GM21723 (cell line): ENCODE measurements around the gene HIVEP3.

Source experiments
- ATAC-seq: cut with Tn5 transposase; IDR thresholded peaks from one replicate; pipeline ENCODE4 v1.9.1; 2021; ENCODE audit warnings: mild to moderate bottlenecking, moderate library complexity; ENCODE audit not compliant: unreplicated experiment

The HIVEP3 gene

GRCh38 chr1:41816061-41816460, 102.7 kb downstream of the HIVEP3 start:
- ATAC-seq, result no peak

- ATAC-seq, result no peak
These were observed 104.7 kb downstream of the HIVEP3 start for GRCh38 chr1:41813755-41814745.

GRCh38 chr1:41813226-41813625, 105.5 kb downstream of the HIVEP3 start:
- ATAC-seq, result no peak

GRCh38 chr1:41812453-41812852, 106.3 kb downstream of the HIVEP3 start:
- ATAC-seq, result no peak

- ATAC-seq, result no peak
These were observed 106.7 kb downstream of the HIVEP3 start for GRCh38 chr1:41812051-41812450.

GRCh38 chr1:41811051-41811795, 107.5 kb downstream of the HIVEP3 start:
- no peak for ATAC-seq

GRCh38 chr1:41810446-41810845, 108.3 kb downstream of the HIVEP3 start:
- ATAC-seq, result peak; percentile 44

- ATAC-seq, result no peak
These were observed 109.0 kb downstream of the HIVEP3 start for GRCh38 chr1:41809692-41810091.

GRCh38 chr1:41807390-41807789, 111.3 kb downstream of the HIVEP3 start:
- ATAC-seq, result no peak

GRCh38 chr1:41806472-41807155, 112.1 kb downstream of the HIVEP3 start:
- no peak for ATAC-seq

GRCh38 chr1:41805771-41806471, 112.8 kb downstream of the HIVEP3 start:
- no peak for ATAC-seq

GRCh38 chr1:41804176-41804575, 114.5 kb downstream of the HIVEP3 start:
- no peak for ATAC-seq

- no peak for ATAC-seq
These were observed 115.1 kb downstream of the HIVEP3 start for GRCh38 chr1:41803656-41804055.

- no peak for ATAC-seq
These were observed 115.9 kb downstream of the HIVEP3 start for GRCh38 chr1:41802532-41803501.

- ATAC-seq, result no peak
These were observed 118.4 kb downstream of the HIVEP3 start for GRCh38 chr1:41800311-41800829.

GRCh38 chr1:41799723-41800122, 119.0 kb downstream of the HIVEP3 start:
- no peak for ATAC-seq

- no peak for ATAC-seq
These were observed 119.5 kb downstream of the HIVEP3 start for GRCh38 chr1:41799205-41799604.

GRCh38 chr1:41795205-41795762, 123.4 kb downstream of the HIVEP3 start:
- no peak for ATAC-seq

- ATAC-seq, result no peak
These were observed 124.7 kb downstream of the HIVEP3 start for GRCh38 chr1:41794031-41794430.
